Immature natural killer cell (primary cell): Measurements from ENCODE around the gene TMEM63C. TPM values are rescaled to one million over a fixed set of nuclear protein-coding genes. Genes with fewer than 3 reads are reported as not detected.

ENCODE experiments used
- DNase-seq, 3 donors: peaks; one replicate each; pipeline ENCODE4 v3.0.0; 2022; ENCODE audit warnings: mixed read lengths in 1 of 3
- H3K27ac Mint-ChIP-seq, 6 donors: one replicate each; pipeline ENCODE4 v1.8.0; 2020; ENCODE audit warnings: mixed read lengths in 6 of 6, mild to moderate bottlenecking in 5 of 6, inconsistent platforms in 4 of 6, moderate library complexity in 3 of 6
- H3K27me3 Mint-ChIP-seq, 3 donors: one replicate each; pipeline ENCODE4 v1.8.0; 2020 to 2021; ENCODE audit warnings: low read depth in 3 of 3, mild to moderate bottlenecking in 3 of 3, mixed read lengths in 3 of 3, moderate library complexity in 3 of 3, inconsistent platforms in 1 of 3
- H3K36me3 Mint-ChIP-seq, 3 donors: one replicate each; pipeline ENCODE4 v1.8.0; 2020; ENCODE audit warnings: mixed read lengths in 3 of 3, inconsistent platforms in 2 of 3, mild to moderate bottlenecking in 2 of 3
- H3K4me1 Mint-ChIP-seq, 2 donors: one replicate each; pipeline ENCODE4 v1.8.0; 2020; ENCODE audit warnings: inconsistent platforms in 2 of 2, mild to moderate bottlenecking in 2 of 2, mixed read lengths in 2 of 2, moderate library complexity in 1 of 2
- H3K4me3 Mint-ChIP-seq, 5 donors: one replicate each; pipeline ENCODE4 v1.8.0; 2020; ENCODE audit warnings: mild to moderate bottlenecking in 5 of 5, mixed read lengths in 5 of 5, inconsistent platforms in 3 of 5, moderate library complexity in 3 of 5
- H3K9me3 Mint-ChIP-seq, 6 donors: one replicate each; pipeline ENCODE4 v1.8.0; 2020; ENCODE audit warnings: mild to moderate bottlenecking in 6 of 6, mixed read lengths in 6 of 6, inconsistent platforms in 4 of 6, moderate library complexity in 3 of 6
- polyA plus RNA-seq, 3 donors: library from polyadenylated mRNA; unstranded; fragments of 300-500 nt; fragmentation: Illumina TruSeq; gene quantifications; one replicate each; pipeline ENCODE4 v1.2.3, GENCODE V29; 2021

The TMEM63C gene
- polyA plus RNA-seq, 3 donors from 2014 or later = 0.03 to 0.64 TPM; not detected in 1

DNA sequence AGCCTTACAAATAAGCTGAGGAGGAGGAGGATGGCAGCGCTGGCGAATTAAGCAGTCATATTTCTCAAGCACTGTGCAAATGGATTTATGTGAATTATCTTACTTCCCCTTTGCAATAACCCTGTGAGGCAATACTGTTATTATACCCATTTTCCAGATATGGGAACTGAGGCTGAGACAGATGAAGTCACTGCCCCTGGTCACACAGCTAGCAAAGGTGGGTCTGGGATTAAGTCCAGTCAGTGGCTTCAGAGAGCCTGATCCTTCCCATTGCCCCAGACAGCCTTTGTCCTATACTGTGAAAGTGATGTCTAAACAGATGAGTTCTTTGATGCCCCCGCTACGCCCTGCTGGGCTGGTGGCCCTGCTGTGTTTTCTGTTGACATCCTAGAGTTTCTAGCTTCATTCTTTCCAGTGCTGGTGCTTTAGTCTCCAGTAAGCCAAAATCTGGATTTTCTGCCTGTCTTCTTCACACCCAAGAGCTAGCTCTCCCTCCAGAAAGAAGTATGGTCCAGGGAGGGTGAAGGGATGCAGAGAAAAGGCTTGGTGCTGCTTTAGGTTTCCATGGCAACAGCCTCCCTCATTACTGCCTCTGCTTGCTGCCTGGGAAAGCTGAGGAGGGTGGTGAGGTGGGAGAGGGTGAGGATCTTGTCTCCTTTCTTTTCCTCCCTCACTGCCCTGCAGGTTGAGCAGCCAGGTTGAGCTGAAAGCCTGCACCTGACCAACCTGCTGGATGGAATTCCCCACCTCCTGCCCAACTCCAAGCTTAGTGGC is 30.7 kb downstream of the TMEM63C start:
- DNase-seq = no peak
- peaks cover 0 to 3% (median 0%) of the 10 kb centered on the region in 6 donors for H3K9me3 Mint-ChIP-seq

DNA sequence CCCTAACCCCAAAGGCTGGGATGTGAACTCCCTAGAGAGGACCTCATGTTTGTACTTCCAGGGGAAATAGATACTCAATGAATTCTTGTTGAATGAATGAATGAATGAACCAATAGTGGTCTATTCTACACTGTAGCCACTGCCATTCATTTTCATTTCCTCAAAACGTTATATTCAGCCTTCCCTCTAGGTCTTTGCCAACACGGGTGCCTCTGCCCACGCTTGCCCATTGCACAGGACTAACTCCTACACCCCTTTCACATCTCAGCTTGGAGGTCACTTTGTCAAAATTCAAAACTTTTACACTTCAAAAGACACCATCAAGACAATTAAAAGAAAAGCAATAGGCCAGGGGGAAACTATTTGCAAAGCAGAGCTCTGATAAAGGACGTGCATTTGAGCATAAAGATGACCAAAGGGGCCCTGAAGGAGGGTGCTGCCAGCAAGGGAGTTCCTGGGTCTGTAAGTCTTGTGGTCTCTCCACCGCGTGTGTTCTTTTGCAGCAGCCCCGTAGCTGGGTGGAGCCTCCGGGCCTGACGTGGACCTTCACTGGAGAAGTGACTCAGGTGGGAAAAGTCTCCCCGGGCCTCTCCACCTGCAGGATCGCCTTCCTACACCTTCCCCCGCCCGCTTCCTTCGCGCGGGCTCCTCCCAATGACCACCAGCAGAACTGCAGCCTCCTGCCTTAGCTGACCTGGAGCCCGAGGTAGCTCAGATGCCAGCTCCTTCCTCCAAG is 31.5 kb downstream of the TMEM63C start:
- H3K27ac Mint-ChIP-seq = no peak overlapping the region
- no peak overlapping the region for H3K4me3 Mint-ChIP-seq
- H3K4me1 Mint-ChIP-seq = no peaks in the 10 kb centered on the region
- peaks cover 0 to 12% (median 5%) of the 10 kb centered on the region in 3 donors for H3K27me3 Mint-ChIP-seq
- H3K36me3 Mint-ChIP-seq = peaks cover 0 to 4% (median 0%) of the 10 kb centered on the region in 3 donors
- no peak for DNase-seq
- H3K9me3 Mint-ChIP-seq = peaks cover 0 to 3% (median 0%) of the 10 kb centered on the region in 6 donors

More for the DNA sequence above, 30.7 kb downstream of the TMEM63C start:
- Mint-ChIP-seq H3K36me3 (peaks cover 0 to 4% (median 0%) of the 10 kb centered on the region in 3 donors), H3K4me1 (no peaks in the 10 kb centered on the region), H3K27ac (no peak overlapping the region), H3K27me3 (peaks cover 0 to 11% (median 2%) of the 10 kb centered on the region in 3 donors), H3K4me3 (no peak overlapping the region)

DNA sequence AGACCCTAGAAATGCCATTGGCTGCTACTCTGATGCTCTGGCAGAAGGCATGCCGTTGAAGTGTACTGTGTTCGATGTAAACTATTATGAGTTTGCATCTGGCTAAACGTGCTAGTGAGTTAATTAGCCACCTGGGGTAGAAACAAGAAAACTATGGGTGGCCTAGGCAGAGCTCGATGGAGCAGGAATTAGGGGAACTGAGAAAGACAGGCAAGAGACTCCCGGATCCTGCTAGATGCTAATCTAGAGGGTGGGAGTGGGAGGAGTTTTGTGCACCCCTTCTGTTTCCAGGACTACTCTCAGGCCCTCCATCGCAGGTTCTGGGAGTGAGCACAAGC is 32.0 kb downstream of the TMEM63C start:
- Mint-ChIP-seq H3K9me3 (peaks cover 0 to 3% (median 0%) of the 10 kb centered on the region in 6 donors), H3K36me3 (peaks cover 0 to 4% (median 0%) of the 10 kb centered on the region in 3 donors), H3K4me1 (no peaks in the 10 kb centered on the region), H3K27ac (no peak overlapping the region), H3K27me3 (peaks cover 0 to 8% (median 5%) of the 10 kb centered on the region in 3 donors), H3K4me3 (no peak overlapping the region)
- no peak for DNase-seq

DNA sequence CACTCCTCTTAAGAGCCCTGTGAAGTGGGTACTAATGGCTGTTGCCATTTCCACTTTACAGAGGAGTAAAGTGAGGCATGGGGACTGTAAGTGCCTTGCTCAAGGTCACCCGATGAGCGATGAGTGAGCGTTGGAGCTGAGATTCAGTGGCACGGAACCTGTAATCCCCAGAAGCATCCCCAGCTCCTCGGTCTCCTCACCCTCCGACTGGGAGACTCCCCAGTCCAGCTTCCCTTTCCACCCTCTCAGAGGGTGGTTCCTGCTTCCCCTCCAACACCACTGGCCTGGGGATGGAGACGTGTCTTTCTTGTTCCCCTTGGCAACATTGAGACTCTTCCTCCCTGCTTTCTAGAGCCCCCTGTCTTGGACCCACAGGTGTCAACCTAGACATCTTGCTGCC is 32.6 kb downstream of the TMEM63C start:
- Mint-ChIP-seq H3K27ac (no peak overlapping the region), H3K4me3 (no peak overlapping the region), H3K9me3 (peaks cover 0 to 3% (median 0%) of the 10 kb centered on the region in 6 donors), H3K36me3 (peaks cover 0 to 4% (median 0%) of the 10 kb centered on the region in 3 donors), H3K4me1 (no peaks in the 10 kb centered on the region), H3K27me3 (peaks cover 0 to 9% (median 5%) of the 10 kb centered on the region in 3 donors)
- no peak for DNase-seq

DNA sequence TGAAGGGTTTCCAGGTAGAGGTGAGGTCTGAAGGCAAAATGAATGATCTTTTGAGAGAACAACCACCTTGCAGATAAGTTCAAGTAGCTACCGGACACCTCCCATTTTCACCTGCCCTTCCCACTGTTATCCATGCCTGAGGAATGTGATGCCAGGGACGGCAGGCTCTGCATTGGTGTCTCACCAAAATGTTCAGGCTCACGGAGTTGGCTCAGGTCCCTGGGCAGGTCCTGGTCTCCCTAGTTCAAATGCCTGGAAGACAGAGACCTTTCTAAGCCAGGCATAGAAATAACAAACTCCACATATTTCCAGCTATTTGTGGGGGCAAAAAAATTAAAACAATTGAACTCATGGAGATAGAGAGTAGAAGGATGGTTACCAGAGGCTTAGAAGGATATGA is 36.0 kb downstream of the TMEM63C start:
- Mint-ChIP-seq H3K4me1 (peaks cover 7 to 9% of the 10 kb centered on the region in 2 donors), H3K27ac (no peak overlapping the region), H3K4me3 (no peak overlapping the region), H3K27me3 (peaks cover 1 to 9% (median 5%) of the 10 kb centered on the region in 3 donors), H3K9me3 (no peaks in the 10 kb centered on the region), H3K36me3 (peaks cover 0 to 4% (median 0%) of the 10 kb centered on the region in 3 donors)
- DNase-seq = no peak

DNA sequence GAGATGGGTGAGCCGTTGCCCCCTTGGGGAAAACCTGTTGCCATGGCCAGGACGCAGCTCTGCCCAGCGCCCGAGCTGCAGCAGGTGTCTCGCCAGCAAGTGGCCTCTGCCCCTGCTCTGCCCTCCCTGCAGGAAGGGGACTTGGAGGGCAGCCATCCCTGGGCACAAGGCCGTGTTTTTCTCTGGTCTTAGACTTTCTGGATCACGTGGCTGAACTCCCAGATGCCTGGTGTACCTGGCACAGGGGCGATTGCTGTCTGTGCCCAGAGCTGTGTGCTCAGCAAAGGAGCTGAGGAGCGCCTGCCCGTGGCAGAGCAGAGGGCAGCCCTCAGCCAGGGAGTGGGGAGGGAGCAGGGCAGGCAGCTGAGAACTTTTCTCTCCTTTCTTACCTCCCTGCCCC is 38.0 kb downstream of the TMEM63C start:
- no peak overlapping the region for H3K27ac Mint-ChIP-seq
- H3K9me3 Mint-ChIP-seq = no peaks in the 10 kb centered on the region
- DNase-seq = no peak
- H3K36me3 Mint-ChIP-seq = peaks cover 0 to 4% (median 0%) of the 10 kb centered on the region in 3 donors
- H3K4me3 Mint-ChIP-seq = no peak overlapping the region
- H3K4me1 Mint-ChIP-seq = peaks cover 7 to 9% of the 10 kb centered on the region in 2 donors
- peaks cover 1 to 9% (median 8%) of the 10 kb centered on the region in 3 donors for H3K27me3 Mint-ChIP-seq

DNA sequence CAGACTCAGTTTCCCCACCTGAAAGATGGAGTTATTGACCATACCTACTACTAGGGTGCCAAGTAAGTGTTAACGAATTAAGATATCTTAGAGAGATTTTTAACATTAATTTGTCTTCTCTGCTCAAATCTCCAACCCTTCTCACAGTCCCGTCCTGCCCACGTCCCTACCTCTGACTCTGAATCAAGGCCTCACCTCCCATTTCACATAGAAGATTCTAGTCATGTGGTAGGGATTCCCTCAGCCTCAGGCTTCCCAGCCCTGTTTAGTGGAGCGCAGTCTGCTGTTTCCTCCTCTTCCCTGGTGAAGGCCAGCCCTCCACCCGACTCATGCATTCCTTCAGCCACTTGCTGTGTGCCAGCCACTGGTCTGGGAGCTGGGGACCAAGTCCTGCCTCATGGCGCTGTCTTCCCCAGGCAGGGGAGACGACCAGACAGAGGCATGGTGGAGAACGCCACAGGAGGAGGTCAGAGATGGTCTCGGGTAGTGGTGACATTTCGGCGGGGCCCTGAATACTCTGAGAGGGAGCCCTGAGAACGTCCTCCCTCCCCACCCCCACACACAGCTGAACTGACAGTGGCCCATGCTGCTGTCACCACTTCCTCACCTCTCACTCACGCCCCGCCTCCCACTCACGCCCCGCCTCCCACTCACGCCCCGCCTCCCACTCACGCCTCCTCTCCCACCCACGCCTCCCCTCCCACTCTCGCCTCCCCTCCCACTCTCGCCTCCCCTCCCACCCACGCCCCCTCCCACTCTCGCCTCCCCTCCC is 38.8 kb downstream of the TMEM63C start:
- peaks cover 7 to 9% of the 10 kb centered on the region in 2 donors for H3K4me1 Mint-ChIP-seq
- H3K27ac Mint-ChIP-seq = no peak overlapping the region

DNA sequence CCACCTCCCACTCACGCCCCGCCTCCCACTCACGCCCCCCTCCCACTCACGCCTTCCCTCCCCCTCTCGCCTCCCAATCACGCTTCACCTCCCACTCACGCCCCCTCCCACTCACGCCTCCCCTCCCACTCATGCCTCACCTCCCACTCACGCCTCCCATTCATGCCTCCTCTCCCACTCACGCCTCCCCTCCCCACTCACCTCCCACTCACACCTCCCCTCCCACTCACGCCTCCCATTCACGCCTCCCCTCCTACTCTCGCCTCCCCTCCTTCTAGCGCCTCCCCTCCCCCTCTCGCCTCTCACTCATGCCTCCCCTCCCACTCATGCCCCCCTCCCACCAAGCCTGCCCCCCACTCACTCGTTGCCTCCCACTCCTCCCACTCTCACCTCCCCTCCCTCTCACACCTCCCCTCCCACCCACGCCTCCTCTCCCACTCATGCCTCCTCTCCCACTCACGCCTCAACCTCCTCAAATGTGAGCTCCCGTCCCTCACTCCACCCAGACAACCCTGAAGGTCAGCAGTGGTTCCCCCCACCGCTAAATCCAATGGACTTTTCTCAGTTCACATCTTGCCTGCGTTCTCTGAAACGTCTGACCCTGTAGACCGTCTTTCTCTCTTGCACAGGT is 39.8 kb downstream of the TMEM63C start:
- peak in 2 of 3 donors; percentile 13 to 14 for DNase-seq
- Mint-ChIP-seq H3K36me3 (no peaks in the 10 kb centered on the region), H3K4me1 (peaks cover 7 to 9% of the 10 kb centered on the region in 2 donors), H3K9me3 (no peaks in the 10 kb centered on the region), H3K27ac (peak overlapping the region in 2 of 6 donors; percentile 79 to 80), H3K4me3 (peak overlapping the region in 1 of 5 donors; percentile 44), H3K27me3 (peaks cover 1 to 8% (median 7%) of the 10 kb centered on the region in 3 donors)

More for the DNA sequence above, 38.8 kb downstream of the TMEM63C start:
- H3K4me3 Mint-ChIP-seq = peak overlapping the region in 1 of 5 donors; percentile 21
- peaks cover 1 to 8% (median 8%) of the 10 kb centered on the region in 3 donors for H3K27me3 Mint-ChIP-seq
- no peaks in the 10 kb centered on the region for H3K9me3 Mint-ChIP-seq
- peak in 1 of 3 donors; percentile 8 for DNase-seq
- no peaks in the 10 kb centered on the region for H3K36me3 Mint-ChIP-seq

DNA sequence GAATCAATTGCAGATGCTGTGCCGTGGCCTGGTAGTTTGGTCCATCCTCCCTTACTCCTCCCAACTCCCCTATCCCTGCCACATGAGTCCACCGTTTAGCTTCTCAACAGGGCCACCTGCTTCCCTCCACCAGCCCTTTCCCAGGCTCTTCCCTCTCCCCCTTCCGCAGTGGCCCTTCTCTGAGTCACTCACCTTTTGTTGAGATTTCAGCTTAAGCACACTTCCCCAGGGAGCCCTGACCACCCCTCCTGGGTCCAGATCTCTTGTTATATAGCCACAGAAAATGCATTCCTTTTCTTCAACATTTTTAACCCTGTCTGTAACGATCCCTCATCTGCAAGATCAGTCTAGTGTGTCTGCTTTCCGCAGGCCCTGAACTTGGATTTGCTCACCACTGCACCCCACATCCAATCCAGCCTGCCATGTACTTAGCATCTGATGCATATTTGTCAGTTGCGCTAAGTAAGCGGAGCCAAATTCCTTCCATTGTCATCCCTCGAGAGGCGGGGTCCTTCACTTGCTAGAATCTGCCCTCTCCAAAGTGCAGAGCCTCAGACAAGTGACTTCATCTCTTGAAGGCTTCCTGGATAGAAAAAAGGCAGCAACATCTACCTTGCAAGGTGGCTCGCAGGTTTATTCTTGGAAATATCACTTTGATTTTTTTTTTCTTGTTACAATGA is 41.1 kb downstream of the TMEM63C start:
- H3K36me3 Mint-ChIP-seq = no peaks in the 10 kb centered on the region
- H3K27ac Mint-ChIP-seq = no peak overlapping the region
- H3K4me3 Mint-ChIP-seq = no peak overlapping the region
- peaks cover 7 to 9% of the 10 kb centered on the region in 2 donors for H3K4me1 Mint-ChIP-seq
- H3K27me3 Mint-ChIP-seq = peaks cover 2 to 8% (median 4%) of the 10 kb centered on the region in 3 donors
- no peak for DNase-seq
- no peaks in the 10 kb centered on the region for H3K9me3 Mint-ChIP-seq

DNA sequence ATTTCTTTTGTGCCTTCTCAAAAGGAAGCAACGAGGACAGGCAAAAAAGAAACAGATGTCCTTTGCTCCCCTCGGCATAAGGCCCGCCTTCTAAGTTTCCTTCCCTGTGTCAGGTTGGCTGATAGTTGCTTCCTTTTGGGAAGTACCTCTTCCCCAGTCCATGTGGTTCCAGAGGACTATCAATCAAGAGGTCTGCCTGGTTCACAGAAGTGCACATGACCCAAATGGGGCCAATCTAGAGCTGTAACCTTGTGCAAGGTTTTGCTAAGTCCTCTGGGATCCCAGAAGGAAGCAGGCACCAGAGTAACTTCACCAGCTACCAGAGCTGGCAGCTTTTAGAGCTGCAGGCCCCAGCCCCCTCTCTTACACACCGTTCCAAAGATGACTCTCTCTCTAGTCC is 42.6 kb downstream of the TMEM63C start:
- H3K4me1 Mint-ChIP-seq = peaks cover 7 to 9% of the 10 kb centered on the region in 2 donors
- no peaks in the 10 kb centered on the region for H3K36me3 Mint-ChIP-seq
- no peaks in the 10 kb centered on the region for H3K9me3 Mint-ChIP-seq
- DNase-seq = no peak
- peaks cover 2 to 8% (median 4%) of the 10 kb centered on the region in 3 donors for H3K27me3 Mint-ChIP-seq
- H3K27ac Mint-ChIP-seq = no peak overlapping the region
- no peak overlapping the region for H3K4me3 Mint-ChIP-seq

DNA sequence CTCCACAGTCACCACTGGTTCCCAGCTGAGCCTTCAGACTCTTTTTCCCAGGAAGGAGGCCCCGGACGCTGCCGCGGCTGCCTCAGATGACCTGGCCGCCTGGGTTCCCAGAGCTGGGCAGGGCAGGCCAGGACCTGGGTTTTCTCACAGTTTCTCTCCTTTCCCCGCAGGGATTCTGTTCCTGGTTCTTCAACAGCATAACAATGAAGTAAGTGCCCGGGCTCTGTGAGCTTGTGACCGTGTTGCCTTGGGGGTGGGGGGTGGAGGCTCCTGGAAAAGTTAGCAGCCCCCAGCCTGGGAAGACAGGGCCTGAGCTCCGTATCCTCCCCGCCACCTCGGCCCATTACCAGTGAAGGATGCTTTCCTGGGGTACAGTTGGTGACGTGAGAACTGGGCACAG is 43.7 kb downstream of the TMEM63C start:
- H3K27me3 Mint-ChIP-seq = peaks cover 2 to 8% (median 4%) of the 10 kb centered on the region in 3 donors
- peaks cover 7 to 8% of the 10 kb centered on the region in 2 donors for H3K4me1 Mint-ChIP-seq
- no peak overlapping the region for H3K27ac Mint-ChIP-seq
- H3K4me3 Mint-ChIP-seq = no peak overlapping the region
- no peak for DNase-seq
- no peaks in the 10 kb centered on the region for H3K36me3 Mint-ChIP-seq
- no peaks in the 10 kb centered on the region for H3K9me3 Mint-ChIP-seq

DNA sequence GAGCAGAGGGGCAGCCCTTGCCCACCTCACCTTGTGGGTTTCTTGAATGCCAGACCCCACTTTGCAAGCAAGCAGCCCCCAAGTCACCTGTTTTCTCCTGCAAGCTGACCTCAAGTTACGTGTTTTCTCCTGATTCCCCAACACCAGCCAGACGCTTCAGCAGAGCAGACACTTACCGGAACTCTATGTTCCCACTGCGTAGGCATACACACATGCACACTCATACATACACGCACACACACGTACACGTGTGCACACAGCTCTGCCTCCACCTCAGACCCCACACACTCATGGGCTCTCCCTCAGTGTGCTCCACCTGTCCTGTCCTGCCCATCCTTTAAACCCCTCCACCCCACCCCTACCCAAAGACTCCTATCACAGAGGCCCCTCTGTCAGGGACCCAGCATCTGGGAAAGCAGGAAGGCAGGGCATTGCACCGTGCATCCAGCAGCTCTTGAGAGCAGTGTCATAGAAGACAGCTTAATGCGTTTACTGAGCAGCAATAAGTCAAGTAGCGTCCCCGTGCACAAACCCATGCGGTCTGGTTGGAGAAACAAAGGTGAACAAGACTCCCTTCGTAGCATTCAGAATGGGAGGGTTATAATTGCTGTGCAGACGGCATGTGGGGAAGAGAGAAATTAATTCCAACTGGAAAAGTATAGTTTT is 44.4 kb downstream of the TMEM63C start:
- no peak for DNase-seq
- Mint-ChIP-seq H3K27me3 (peaks cover 2 to 8% (median 4%) of the 10 kb centered on the region in 3 donors), H3K9me3 (no peaks in the 10 kb centered on the region), H3K27ac (no peak overlapping the region), H3K36me3 (no peaks in the 10 kb centered on the region), H3K4me1 (peaks cover 6 to 7% of the 10 kb centered on the region in 2 donors), H3K4me3 (no peak overlapping the region)
